Stromal cell of bone marrow (primary cell): ENCODE measurements around the gene TRIM67.
A peak's percentile ranks its signal among the peaks of the same experiment; 100 is the strongest.
"Not testable (repeated sequence)": the region's sequence is repeated elsewhere in the genome, so short reads cannot be mapped to it uniquely, and the experiment has no call there.

Source experiments
- DNase-seq: peaks from one replicate; pipeline ENCODE4 v3.0.0-alpha.2; 2012; ENCODE audit warnings: low read depth

The TRIM67 gene

DNA sequence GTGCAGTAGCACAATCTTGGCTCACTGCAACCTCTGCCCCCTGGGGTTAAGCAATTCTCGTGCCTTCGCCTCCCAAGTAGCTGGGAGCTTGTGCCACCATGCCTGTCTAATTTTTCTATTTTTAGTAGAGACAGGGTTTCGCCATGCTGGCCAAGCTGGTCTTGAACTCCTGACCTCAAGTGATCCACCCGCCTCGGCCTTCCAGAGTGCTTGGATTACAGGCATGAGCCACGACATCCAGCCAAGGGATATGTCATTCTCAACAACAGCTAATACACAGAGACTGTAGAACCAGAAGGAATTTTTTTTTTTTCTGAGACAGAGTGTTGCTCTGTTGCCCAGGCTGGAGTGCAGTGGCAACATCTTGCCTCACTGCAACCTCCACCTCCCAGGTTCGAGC, 3.7 kb upstream of the TRIM67 start:
- not testable (repeated sequence) for DNase-seq

DNA sequence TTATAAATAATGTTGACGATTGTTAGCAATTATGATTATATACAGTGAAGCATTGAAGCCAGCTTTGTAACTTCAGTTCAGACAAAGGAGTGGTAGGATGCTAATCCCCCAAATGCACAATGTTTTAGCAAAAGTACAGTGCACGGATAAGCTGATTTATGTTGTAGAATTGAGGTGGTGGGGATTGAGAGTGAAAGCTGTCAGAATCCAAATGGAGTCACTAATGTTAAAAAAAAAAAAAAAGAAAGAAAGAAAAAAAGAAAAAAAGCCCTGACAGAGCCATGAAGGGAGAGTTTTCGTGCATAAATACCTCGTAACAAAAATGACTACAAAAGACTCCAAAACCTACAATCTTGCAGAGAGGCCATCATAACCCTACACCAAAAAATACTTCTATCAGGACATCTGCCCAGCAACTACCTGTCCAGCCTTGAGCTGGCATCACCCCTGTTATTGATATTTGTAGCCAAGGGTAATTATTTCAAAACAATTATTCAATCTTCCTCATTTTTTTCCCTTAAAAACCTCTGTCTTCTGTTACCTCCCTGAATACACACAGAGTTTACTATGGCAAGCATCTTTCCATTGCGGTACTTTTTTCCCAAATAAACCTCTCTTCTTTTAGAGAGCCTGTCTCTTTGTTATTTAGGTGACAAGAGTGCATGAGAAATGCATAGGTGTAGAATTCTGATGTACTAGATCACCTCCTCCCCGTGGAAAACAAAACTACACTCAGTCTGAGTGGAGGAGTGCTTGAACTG, 2.5 kb upstream of the TRIM67 start:
- DNase-seq: no peak

DNA sequence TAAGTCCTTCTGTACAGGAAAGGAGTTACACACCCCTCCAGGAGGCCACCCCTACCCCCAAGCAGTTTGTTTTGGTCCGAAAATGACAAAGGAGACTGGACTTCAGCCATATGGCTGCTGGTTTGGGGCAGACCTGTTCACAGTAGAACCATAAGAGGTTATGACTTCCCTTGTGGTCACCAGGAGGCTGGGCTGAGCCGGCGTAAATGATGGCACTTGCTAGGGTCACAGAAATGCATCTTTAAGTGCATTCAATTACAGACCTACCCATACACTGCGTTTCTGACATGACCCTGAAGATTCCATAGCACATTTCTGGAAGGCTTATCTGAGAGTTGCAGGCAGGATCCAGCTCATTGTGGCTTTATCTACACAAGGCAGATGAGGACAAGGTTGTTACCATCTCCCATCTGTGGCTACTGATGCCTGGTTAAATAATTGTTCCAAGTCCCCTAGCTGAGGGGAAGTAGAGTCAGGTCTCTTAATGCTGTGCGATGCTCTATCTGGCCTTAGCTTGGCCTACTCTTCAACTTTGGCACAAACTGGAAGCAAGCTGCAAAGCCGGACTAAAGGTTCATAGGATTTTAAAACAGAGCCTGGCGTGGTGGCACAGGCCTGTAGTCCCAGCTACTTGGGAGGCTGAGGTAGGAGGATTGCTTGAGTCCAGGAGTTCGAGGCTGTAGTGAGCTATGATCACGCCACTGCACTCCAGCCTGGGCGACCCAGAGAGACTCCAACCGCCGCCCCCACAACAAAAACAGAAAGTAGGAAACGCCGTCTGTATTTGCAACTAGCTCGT, 1.7 kb upstream of the TRIM67 start:
- no peak for DNase-seq

DNA sequence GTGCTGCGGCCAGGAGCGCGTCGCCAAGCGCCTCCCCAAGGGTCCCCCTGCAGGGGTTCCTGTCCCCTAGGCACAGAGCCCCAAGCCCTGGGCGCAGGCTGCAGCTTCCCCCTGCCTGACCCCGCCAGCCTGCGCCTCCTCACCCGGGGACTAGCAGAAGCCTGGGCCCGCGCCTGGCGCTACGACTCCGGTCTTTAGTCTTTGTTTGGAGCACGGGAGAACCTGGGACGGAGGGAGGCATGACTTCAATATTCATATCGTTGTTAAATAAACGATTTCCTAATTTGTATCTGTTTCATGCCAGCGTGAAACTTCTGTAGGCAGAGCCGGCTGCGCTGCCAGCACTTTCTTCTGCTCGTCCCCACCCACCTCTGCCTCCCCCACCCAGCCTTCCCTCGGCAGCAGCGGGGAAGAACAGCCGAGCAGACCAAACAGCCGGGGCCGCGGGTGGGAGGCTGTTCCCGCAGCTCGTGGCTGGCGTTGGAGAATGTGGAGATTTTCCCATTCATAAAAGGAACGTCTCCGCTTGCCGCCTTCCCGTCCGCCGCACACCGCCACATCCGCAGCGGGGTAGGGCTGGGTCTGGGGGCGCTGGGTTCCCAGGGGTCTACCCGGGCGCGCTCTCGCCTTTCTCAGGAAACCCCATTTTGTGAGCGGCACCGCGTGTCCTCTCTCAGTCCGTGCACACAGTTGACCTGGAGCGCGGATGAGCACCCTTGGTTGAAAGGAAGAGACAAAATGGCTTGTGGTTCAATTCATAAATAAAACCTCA, 777 bp upstream of the TRIM67 start:
- DNase-seq: no peak

DNA sequence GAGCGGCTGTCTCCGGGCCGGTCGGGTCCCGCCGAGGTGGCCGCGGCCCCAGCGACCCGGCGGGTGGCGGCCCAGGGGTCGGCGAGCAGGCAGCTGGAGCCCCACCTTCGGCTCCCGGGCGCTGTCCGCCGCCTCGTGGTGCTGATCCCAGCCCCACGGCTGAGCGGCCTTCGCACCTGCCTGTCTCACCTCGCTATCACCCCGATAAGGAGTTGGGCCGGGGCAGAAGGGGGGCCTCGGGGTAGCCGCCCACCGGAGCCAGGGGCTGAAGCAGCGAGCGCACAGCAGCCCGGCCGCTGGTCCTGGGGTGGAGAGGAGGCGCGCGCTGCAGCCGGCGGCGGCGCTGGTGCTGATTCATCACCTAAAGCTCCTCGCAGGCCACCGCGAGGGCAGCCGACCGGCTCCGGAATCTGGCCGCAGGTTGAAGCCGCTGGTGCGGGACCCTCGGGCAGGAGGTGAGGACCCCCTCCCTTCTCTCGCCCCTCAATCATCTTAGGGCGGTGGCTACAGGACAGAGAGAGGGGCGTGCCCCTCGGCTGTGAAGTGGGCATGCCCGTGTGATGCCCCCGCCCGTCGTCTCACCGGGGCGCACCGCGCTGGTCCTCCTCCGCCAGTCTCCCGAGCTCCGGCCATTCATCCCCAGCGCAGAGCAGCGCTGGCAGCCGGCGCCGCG, 575 bp downstream of the TRIM67 start:
- DNase-seq: no peak

DNA sequence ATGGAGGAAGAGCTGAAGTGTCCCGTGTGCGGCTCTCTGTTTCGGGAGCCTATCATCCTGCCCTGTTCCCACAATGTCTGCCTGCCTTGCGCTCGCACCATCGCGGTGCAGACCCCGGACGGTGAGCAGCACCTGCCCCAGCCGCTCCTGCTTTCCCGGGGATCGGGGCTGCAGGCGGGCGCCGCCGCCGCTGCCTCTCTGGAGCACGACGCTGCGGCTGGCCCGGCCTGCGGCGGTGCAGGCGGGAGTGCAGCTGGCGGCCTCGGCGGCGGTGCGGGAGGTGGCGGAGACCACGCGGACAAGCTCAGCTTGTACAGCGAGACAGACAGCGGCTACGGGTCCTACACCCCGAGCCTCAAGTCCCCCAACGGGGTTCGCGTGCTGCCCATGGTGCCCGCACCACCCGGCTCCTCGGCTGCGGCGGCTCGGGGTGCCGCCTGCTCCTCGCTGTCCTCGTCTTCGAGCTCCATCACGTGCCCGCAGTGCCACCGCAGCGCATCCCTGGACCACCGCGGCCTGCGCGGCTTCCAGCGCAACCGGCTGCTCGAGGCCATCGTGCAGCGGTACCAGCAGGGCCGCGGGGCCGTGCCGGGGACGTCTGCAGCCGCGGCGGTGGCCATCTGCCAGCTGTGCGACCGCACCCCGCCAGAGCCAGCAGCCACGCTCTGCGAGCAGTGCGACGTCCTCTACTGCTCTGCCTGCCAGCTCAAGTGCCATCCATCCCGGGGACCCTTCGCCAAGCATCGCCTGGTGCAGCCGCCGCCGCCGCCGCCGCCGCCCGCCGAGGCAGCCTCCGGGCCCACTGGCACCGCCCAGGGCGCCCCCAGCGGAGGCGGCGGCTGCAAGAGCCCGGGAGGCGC, 1.3 kb downstream of the TRIM67 start:
- no peak for DNase-seq

DNA sequence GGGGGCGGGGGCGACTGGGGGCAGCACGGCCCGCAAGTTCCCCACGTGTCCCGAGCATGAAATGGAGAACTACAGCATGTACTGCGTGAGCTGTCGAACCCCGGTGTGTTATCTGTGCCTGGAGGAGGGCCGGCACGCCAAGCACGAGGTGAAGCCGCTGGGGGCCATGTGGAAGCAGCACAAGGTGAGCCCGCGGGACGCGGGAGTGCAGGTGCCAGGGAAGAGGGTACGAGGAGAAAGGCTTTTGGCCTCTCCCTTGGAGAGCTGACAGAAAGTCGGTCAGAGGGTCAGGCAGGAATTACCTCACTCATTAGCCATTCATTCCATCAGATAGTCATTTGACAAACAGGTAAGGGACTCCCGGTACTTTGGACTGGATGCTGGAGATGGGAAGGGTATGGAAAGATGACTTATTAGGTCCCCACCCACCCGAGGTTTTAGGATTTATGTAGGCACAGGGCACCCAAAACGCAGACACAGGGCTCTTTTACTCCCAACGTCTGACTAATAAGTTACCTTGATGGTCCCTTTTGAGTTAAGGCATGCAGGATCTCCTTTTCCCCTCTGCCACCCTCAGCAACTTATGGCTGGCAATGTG, 2.1 kb downstream of the TRIM67 start:
- no peak for DNase-seq

DNA sequence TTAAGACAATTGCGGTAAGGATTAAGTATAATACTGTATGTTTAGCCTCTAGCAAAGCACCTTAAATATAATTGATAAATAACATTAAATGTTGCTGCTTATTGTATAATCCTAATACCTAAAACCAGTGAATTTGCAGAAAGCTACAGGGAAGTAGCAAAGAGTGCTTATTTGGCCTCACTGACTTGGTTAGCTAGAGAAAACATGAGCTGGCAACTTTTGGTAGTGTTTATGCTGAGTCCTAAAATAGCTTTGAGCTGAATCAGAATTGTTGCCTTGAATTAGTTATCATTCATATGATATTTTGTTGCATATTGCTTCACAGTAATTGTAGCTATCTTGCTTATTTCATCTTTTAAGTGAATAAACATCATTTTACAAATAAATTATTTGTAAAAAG, 3.5 kb downstream of the TRIM67 start:
- DNase-seq: peak; percentile 43

DNA sequence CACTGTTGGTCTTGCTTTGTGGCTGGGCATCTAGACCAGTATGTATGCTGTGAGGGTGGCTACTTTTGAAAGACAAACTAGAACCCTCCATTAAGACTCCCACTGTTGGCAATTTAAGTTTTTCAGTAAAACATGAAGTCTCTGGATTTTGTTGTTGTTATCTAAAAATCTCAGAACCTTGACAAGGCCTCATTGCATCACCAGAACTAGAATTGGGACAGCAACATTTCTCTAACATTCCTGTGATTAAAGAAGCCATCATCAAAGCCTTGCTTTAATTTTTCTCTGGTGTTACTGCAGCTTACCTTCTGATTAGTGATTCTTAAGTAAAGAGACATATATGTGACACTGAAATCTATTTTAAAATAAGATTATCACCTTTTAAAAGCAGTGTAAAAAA, 4.5 kb downstream of the TRIM67 start:
- DNase-seq: no peak

DNA sequence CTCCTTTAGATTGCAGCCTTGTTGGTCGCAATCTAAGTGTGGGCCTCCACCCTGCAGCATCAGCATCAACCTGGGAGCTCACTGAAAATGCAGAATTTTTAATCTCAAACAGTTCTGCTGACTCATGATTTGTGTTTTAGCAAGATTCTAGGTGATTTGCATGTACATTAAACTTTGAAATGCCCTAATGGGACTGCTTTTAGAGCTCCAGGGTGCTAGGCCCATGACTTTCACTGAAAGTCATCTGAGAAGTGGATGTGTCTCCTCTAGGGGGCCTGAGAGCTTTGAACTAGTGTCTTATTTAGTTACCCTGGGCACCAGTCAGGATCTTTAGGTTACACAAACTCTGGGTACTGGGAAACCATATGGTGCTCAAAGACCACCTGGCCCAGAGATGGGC, 9.0 kb downstream of the TRIM67 start:
- DNase-seq: no peak

DNA sequence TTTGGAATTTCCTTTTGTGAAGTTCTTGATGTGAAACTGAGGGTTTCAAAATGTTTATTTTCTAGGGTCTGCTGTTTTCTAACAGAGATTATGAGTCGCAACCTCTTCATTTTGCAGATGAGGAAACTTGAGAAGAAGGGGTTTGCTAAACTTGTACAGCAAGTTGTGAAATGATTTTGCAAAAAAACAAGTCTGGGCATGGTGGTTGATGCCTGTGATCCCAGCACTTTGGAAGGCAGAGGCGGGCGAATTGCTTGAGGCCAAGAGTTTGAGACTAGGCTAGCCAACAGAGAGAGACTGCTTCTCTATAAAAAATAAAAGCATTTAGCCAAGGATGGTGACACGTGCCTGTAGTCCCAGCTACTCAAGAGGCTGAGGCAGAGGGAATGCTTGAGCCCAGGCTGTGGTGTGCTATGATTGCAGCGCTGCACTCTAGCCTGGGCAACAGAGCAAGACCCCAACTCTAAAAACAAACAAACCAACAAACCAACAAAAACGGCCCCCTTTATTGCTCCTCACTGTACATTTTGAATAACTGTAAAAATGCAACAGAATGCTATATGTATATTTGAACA, 9.9 kb downstream of the TRIM67 start:
- DNase-seq: no peak

DNA sequence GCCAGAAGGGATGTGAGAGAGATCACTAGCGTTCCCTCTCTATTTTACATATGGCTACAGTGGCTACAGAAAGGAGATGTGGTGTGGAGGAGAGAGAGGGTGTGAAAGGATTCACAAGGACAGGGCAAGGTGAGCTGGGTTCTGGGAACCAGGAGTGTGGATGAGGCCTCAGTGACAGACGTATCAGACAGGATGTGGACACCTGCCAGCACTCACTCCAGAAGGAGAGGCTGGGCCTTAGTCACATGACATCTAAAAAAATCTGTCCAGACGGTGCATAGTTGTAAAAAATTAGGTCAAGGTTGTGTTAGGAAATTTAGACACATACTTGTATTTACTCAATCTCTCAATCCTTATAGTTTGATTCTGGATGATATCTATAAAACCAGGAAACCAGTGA, 10.6 kb downstream of the TRIM67 start:
- DNase-seq: no peak

DNA sequence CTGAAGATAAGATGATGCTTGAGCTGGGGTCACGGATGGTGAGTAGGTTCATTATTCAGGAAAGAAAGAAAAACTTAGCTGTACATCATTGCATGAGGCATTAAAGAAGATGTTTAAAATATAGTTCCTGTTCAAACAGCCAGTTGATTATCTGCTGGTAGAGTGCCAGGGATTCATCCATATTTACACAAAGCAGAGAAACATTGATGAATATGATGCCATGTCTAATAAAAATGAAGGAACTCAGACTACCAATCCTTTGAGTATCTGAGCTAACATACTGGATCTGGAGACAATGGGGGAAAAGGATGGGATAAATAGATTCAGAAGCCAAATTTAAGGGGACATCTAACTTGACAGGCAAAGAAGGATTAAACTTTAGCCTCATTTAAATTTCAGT, 14.6 kb downstream of the TRIM67 start:
- DNase-seq: no peak

DNA sequence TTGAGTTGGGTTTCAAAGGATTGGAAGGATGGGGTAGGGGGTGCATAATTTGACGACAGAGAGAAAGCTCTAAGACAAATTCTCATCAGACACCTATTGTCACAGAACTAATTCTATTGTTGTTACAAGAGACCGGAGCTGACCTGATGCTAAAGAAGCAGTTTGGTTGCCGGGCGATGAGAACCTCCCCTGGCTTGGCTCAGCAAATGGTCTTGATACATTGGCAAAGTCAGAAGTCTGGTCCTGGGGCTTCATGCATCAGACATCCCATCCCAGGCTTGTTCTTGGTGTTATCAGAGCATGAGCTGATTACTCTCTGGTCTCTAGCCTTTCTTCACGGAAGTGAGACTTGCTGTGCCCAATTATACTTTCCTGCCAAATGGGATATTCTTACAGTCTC, 15.4 kb downstream of the TRIM67 start:
- no peak for DNase-seq

DNA sequence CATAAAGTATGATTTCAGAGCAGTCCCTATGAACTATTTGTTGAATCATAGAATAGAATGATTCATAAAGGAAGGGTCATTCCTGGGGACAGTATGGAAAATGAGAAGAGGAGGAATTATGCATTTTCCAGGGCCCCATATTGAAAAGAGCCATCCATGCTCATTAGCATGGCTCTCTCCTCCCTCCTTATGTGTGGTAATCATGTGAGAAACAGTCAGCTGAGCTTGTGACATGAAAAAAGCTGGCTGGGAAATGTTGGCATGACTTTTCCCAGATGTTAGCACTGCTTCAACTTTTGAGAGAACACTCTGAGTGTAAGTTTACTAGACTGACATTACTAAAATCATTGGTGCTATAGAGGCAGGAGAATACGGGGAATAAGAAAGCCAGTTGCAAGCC, 16.1 kb downstream of the TRIM67 start:
- no peak for DNase-seq

DNA sequence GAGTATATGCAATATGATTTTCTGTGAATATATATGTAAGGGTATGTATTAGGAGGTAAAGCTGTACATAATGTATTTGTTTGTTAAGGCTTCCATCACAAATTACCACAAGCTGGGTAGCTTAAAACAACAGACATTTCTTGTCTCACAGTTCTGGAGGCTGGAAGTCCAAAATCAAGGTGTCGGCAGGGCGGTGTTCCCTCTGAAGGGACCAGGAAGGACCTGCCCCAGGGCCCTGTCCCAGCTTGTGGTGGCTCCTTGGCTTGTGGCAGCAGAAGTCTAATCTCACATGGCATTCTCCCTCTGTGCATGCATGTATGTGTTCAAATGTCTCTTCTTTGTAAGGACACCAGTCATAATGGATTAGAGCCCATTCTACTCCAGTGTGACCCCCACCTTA, 17.1 kb downstream of the TRIM67 start:
- no peak for DNase-seq

DNA sequence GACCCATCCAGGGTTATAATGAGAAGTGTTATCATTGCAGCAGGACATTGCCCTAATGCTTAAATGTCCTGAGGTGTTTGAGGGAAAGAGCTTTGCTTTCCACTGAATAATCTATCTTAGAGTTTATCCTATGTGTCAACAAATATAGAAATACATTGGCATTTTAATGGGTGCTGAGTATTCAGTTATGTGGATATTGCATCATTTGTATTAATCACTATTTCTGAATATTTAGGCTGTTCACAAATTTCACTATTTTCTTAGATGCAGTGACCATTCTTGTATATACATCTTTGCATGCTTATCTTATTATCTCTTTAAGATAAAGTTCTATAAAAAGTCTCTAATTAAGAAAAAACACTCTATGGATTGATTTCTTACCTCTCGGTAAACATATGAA, 18.2 kb downstream of the TRIM67 start:
- DNase-seq: no peak

DNA sequence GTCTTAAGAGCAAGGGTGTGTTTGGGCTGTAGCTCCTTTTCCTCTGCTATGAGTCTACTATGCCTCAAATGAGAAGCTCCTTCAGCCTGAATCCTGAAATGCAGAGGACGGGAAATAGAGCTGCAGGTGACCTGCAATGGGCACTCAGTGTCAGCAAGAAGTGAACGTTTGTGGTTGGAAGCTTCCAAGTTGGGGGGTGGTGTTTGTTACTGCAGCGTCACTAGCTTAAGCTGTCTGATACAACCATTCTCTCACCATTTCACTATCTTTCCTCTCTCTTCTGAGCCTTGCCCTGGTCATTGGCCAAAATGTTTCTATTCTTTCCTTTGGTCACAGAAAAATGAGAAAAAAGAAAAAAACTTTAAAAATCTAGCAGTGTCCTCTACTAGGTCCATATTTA, 19.4 kb downstream of the TRIM67 start:
- no peak for DNase-seq

DNA sequence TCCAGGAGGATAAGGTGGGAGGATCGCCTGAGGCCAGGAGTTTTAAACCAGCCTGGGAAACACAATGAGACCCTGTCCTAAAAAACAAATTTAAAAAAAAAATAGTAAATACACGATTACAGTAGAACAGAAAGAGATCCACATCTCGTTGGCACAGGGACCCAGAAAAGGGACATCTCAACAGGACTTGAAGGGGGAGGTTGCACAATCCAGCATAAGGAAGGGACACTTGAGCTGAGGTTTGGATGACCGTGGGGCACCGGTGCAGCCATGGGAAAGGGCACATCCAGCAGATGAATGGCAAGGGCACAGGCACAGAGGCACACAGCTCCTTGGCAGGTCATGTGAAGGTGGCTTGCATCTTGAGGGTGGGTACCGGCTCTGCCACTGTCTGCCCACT, 20.5 kb downstream of the TRIM67 start:
- DNase-seq: no peak
